ENCODE data around the gene NIM1K. TPM values are rescaled to one million over a fixed set of nuclear protein-coding genes. Genes with fewer than 3 reads are reported as not detected.
"Not testable (repeated sequence)": the region's sequence is repeated elsewhere in the genome, so short reads cannot be mapped to it uniquely, and the experiment has no call there.

The NIM1K gene
- total RNA-seq, 2 donors from 2014 or later = 0.85 TPM; not detected in 1

- H3K27me3 ChIP-seq (replicated peaks; ENCODE audit: insufficient read depth) = no peaks in the 10 kb centered on the region
- H3K27ac ChIP-seq = no peak overlapping the region
- DNase-seq (ENCODE audit: low spot score) (no peak), ATAC-seq (ENCODE audit: insufficient number of reproducible peaks, low FRiP score, low read depth) (no peak)
- TF ChIP-seq CTCF (IDR thresholded peaks at IDR 0.05) = no peak
- H3K9me3 ChIP-seq = no peaks in the 10 kb centered on the region
- H3K4me3 ChIP-seq = no peak overlapping the region
- H3K36me3 ChIP-seq = no peaks in the 10 kb centered on the region
- no peaks in the 10 kb centered on the region for H3K4me1 ChIP-seq (ENCODE audit: control insufficient read depth in 1 of 2, low read depth in 2 of 2)
Observed at GRCh38 chr5:43258116-43258515, 66.1 kb downstream of the NIM1K start.

GRCh38 chr5:43262269-43262668 lies 70.2 kb downstream of the NIM1K start:
- not testable (repeated sequence) for H3K36me3 ChIP-seq; H3K27me3 ChIP-seq (replicated peaks; ENCODE audit: insufficient read depth); ATAC-seq (ENCODE audit: insufficient number of reproducible peaks, low FRiP score, low read depth); H3K4me3 ChIP-seq; H3K27ac ChIP-seq; H3K4me1 ChIP-seq (ENCODE audit: control insufficient read depth in 1 of 2, low read depth in 2 of 2); H3K9me3 ChIP-seq; DNase-seq (ENCODE audit: low spot score)

- no peak for TF ChIP-seq CTCF (IDR thresholded peaks at IDR 0.05)
- DNase-seq (ENCODE audit: low spot score) = no peak
- Histone ChIP-seq H3K4me3 (no peak overlapping the region), H3K4me1 (ENCODE audit: control insufficient read depth in 1 of 2, low read depth in 2 of 2) (no peaks in the 10 kb centered on the region), H3K27ac (no peak overlapping the region), H3K9me3 (no peaks in the 10 kb centered on the region), H3K27me3 (replicated peaks; ENCODE audit: insufficient read depth) (no peaks in the 10 kb centered on the region), H3K36me3 (no peaks in the 10 kb centered on the region)
- no peak for ATAC-seq (ENCODE audit: insufficient number of reproducible peaks, low FRiP score, low read depth)
Observed at GRCh38 chr5:43268188-43268820, 76.3 kb downstream of the NIM1K start.

- H3K4me1 ChIP-seq (ENCODE audit: control insufficient read depth in 1 of 2, low read depth in 2 of 2) = no peaks in the 10 kb centered on the region
- no peaks in the 10 kb centered on the region for H3K36me3 ChIP-seq
- no peak for ATAC-seq (ENCODE audit: insufficient number of reproducible peaks, low FRiP score, low read depth)
- H3K9me3 ChIP-seq = no peaks in the 10 kb centered on the region
- no peak overlapping the region for H3K27ac ChIP-seq
- H3K27me3 ChIP-seq (replicated peaks; ENCODE audit: insufficient read depth) = no peaks in the 10 kb centered on the region
- DNase-seq (ENCODE audit: low spot score) = no peak
- no peak for TF ChIP-seq CTCF (IDR thresholded peaks at IDR 0.05)
- no peak overlapping the region for H3K4me3 ChIP-seq
Observed at GRCh38 chr5:43270645-43271044, 78.6 kb downstream of the NIM1K start.

GRCh38 chr5:43273552-43273951 lies 81.5 kb downstream of the NIM1K start:
- no peaks in the 10 kb centered on the region for H3K36me3 ChIP-seq
- no peaks in the 10 kb centered on the region for H3K9me3 ChIP-seq
- H3K27ac ChIP-seq = no peak overlapping the region
- no peaks in the 10 kb centered on the region for H3K27me3 ChIP-seq (replicated peaks; ENCODE audit: insufficient read depth)
- TF ChIP-seq CTCF (IDR thresholded peaks at IDR 0.05) = no peak
- DNase-seq (ENCODE audit: low spot score) (no peak), ATAC-seq (ENCODE audit: insufficient number of reproducible peaks, low FRiP score, low read depth) (no peak)
- H3K4me3 ChIP-seq = no peak overlapping the region
- H3K4me1 ChIP-seq (ENCODE audit: control insufficient read depth in 1 of 2, low read depth in 2 of 2) = no peaks in the 10 kb centered on the region

Data from thoracic aorta (tissue), 2 donors.